ENCODE measurements around the gene NR3C2.

- TF ChIP-seq CTCF (IDR thresholded peaks at IDR 0.05) (no peak), POLR2A (IDR thresholded peaks at IDR 0.05) (no peak)
Measured at GRCh38 chr4:148171596-148171995, 270.6 kb downstream of the NR3C2 start.

Measured in tibial nerve (tissue), 3 donors.